ENCODE measurements around the gene TGIF1. TPM values are rescaled to one million over a fixed set of nuclear protein-coding genes. Genes with fewer than 3 reads are reported as not detected.

TGIF1 gene
- total RNA-seq, 2 experiments from 2014 or later = 12.5 to 14.7 TPM

DNA sequence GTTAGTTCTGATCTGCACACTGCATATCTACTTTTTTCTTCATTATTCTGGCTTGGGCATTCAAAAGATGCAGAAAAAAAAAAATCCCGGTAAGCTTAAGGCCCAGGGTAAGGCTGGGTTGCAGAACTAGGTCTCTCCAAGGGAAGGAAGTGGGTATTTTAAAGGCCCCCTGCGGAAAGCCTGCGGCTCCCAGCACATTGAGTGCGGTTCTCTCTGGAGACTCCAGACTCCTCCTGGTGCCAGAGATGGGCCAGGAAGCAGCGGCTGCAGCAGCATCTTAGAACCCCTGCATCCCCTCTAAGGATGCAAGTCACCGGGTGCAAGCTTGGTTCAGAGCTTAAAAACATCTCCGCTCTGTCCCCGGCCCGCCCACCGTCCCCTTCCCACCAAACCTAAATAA, 49.5 kb downstream of the TGIF1 start:
- ChIA-PET CTCF (interaction anchor here (1.2 kb wide), 1 partner anchor 10 kb away, joined by 3 read pairs; no protein-coding TSS in a partner anchor), POLR2A (no interaction called here)
- no peak for DNase-seq
- Mint-ChIP-seq H3K4me1 (peaks cover 14% of the 10 kb centered on the region), H3K27me3 (peaks cover 38% of the 10 kb centered on the region), H3K4me3 (peak overlapping the region; percentile 39), H3K36me3 (ENCODE audit: low read depth) (no peaks in the 10 kb centered on the region), H3K27ac (no peak overlapping the region), H3K9me3 (no peaks in the 10 kb centered on the region)

DNA sequence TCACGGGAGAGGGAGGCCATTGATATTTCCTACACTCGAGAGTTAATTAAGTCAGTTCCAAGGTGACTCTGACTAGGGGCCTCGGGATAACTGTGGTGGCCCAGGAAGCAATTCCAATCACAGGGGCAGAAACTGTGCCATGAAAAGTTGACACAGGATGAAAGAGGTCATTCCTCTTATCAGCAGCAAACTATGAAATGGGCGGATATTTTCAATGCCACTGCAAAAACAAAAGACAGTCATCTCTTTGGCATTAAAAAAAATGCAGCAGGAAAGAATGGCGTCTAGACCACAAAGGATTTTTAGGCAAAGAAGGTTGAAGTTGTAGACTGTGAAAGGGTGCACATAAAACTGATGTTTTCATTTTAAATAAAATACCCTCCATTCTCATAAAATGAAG, 50.0 kb downstream of the TGIF1 start:
- H3K4me1 Mint-ChIP-seq = peaks cover 14% of the 10 kb centered on the region
- H3K36me3 Mint-ChIP-seq (ENCODE audit: low read depth) = no peaks in the 10 kb centered on the region
- ChIA-PET POLR2A (no interaction called here), CTCF (no interaction called here)
- no peak overlapping the region for H3K27ac Mint-ChIP-seq
- no peak overlapping the region for H3K4me3 Mint-ChIP-seq
- peaks cover 38% of the 10 kb centered on the region for H3K27me3 Mint-ChIP-seq
- H3K9me3 Mint-ChIP-seq = no peaks in the 10 kb centered on the region
- DNase-seq = no peak

DNA sequence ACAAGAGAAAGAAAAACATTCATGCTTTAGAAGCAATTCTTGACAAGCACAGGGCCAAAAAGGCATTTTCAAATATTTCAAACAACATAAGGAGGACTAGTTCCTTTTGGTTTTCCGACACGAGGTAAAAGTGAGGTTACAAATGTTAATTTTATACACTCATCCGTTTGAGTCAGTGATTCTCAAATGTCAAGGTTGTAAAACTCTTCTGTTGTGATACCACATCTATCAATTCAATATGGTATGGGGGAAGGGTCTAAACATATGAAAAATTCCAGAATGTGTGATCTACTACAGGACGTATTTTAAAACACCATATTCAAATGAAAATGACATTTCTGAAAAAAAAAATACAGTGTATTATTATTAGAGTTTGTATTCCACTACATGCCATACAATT, 52.7 kb downstream of the TGIF1 start:
- Mint-ChIP-seq H3K27ac (no peak overlapping the region), H3K9me3 (no peaks in the 10 kb centered on the region), H3K4me3 (no peak overlapping the region), H3K4me1 (peaks cover 14% of the 10 kb centered on the region), H3K36me3 (ENCODE audit: low read depth) (no peaks in the 10 kb centered on the region), H3K27me3 (peaks cover 33% of the 10 kb centered on the region)
- POLR2A ChIA-PET = no interaction called here
- CTCF ChIA-PET = no interaction called here
- DNase-seq = no peak

DNA sequence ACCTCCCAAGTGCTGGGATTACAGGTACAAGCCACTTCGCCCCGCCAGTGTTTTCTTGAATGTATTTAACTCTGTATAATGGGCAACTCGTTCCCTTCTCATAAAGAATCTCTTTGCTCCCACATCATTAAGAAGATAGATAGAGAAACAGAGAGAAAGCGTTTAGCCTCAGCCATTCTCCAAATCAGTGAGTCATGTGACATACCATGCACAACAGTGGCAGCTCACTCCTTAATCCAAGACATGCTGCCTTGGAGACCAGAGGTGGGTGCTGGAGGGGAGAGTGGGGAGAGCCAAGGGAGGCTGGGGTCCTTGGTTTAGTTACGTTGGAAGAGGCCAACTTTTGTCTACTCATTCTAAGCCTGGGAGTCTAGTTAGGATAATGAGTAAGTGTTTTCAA, 54.7 kb downstream of the TGIF1 start:
- H3K9me3 Mint-ChIP-seq = no peaks in the 10 kb centered on the region
- peaks cover 5% of the 10 kb centered on the region for H3K4me1 Mint-ChIP-seq
- H3K27ac Mint-ChIP-seq = no peak overlapping the region
- H3K27me3 Mint-ChIP-seq = peaks cover 13% of the 10 kb centered on the region
- no peak overlapping the region for H3K4me3 Mint-ChIP-seq
- no peaks in the 10 kb centered on the region for H3K36me3 Mint-ChIP-seq (ENCODE audit: low read depth)
- ChIA-PET CTCF (no interaction called here), POLR2A (no interaction called here)
- no peak for DNase-seq

DNA sequence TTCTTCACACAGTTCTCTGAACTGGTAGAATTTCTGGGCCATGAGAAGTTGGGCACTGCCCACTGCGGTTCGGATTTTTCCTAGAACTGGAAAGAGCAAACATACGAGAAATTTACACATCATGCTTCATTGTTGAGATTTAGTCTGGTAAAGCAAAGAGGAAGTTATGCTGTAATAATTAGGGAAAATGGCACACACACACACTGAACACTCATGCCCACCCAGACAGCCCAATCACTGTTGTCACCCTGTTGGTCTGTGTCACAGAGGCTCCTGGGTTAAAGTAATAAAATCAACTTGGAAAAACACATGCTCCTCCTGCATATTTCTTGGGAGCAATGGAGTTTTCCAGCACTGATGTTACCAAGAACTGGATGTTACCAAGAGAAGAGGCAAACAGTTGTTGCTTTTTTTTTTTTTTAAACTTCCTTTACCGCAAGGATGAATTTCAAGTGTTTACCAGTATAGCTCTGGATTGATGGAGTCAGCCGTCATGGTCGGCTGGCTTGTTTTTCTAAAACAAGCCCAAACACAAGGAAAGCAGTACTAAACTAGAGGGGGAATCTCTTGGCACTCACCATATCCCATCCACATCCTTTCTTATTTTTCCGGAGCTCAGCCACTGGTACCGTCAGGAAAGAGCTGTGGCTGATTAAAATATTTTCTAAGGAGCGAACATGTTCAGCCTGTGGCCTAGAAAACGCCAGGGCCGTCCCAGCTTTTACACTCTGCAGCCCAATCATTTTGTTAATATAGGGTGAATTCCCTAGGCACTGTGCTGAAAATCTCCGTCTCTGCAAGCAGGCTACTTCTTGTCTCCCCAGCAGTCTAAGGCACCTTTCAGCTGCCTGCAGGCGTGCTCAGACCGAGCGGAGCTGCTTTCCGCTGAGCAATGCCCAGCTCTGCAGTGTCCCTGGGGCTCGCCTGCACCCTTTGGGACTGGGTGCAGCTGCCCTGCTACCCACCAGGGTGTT, 58.9 kb downstream of the TGIF1 start:
- Mint-ChIP-seq H3K9me3 (peaks cover 3% of the 10 kb centered on the region), H3K4me1 (peaks cover 7% of the 10 kb centered on the region), H3K36me3 (ENCODE audit: low read depth) (no peaks in the 10 kb centered on the region), H3K4me3 (no peak overlapping the region), H3K27me3 (no peaks in the 10 kb centered on the region), H3K27ac (no peak overlapping the region)
- POLR2A ChIA-PET = interaction anchor here (0.6 kb wide), 1 partner anchor 55 kb away, joined by 3 read pairs; no protein-coding TSS in a partner anchor
- CTCF ChIA-PET = interaction anchor here (0.6 to 1.2 kb wide), 3 partner anchors 10 to 167 kb away, joined by 3 read pairs; no protein-coding TSS in a partner anchor
- DNase-seq = no peak

Other genes starting within 250 kb of the TGIF1 start
- 1 to 10 TPM in 1 of 2 experiments, under 1 TPM in 1; 0.71 to 2.1 TPM for gene MYOM1, start 230.2 kb upstream of the TGIF1 start, total RNA-seq
- 1,000 to 10,000 TPM in 1 of 2 experiments, 100 to 1,000 TPM in 1; 944 to 1,045 TPM for gene MYL12A, start 202.4 kb upstream of the TGIF1 start, total RNA-seq
- 100 to 1,000 TPM; 351 to 395 TPM for gene MYL12B, start 188.0 kb upstream of the TGIF1 start, total RNA-seq

All from activated CD4-positive, alpha-beta T cell treated with anti-CD3 and anti-CD28 coated beads, Interleukin-2, amount 10 ng/mL, durations not matched to agents 7 days and 5 days (primary cell).